Tibial artery (tissue), 4 donors: ENCODE data around the gene EDDM3A.
"Not testable (repeated sequence)": the region's sequence is repeated elsewhere in the genome, so short reads cannot be mapped to it uniquely, and the experiment has no call there.

Experiments
- DNase-seq, 2 donors: peaks; one replicate each; pipeline ENCODE4 v3.0.0-alpha.2; 2019
- H3K27ac ChIP-seq, 2 donors: fragments of 200-600 bp; sonication (generic) in 1 of 2; 1 replicate in 1 of 2; 2 replicates in 1 of 2; pipeline ENCODE4 v1.5.1; 2018 to 2019; ENCODE audit warnings: mild to moderate bottlenecking in 1 of 2
- H3K27me3 ChIP-seq, 2 donors: fragments of 200-600 bp; sonication (generic) in 1 of 2; one replicate each; pipeline versions ENCODE4 v1.5.1 to v1.6.0; 2016 to 2019
- H3K36me3 ChIP-seq, 3 donors: fragments of 200-600 bp; sonication (generic) in 2 of 3; one replicate each; pipeline ENCODE4 v1.5.1; 2016 to 2019; ENCODE audit warnings: mild to moderate bottlenecking in 2 of 3
- H3K4me1 ChIP-seq, 4 donors: fragments of 200-600 bp; sonication (generic) in 2 of 4; 1 replicate in 3 of 4; 2 replicates in 1 of 4; pipeline ENCODE4 v1.5.1; 2016 to 2019
- H3K4me3 ChIP-seq, 2 donors: fragments of 200-600 bp; sonication (generic) in 1 of 2; 1 replicate in 1 of 2; 2 replicates in 1 of 2; pipeline ENCODE4 v1.5.1; 2018 to 2019; ENCODE audit warnings: mild to moderate bottlenecking in 2 of 2
- H3K9me3 ChIP-seq, 3 donors: fragments of 200-600 bp; sonication (generic) in 1 of 3; one replicate each; pipeline ENCODE4 v1.5.1; 2016 to 2019
- intact Hi-C: fragments of 100-400 bp; cut with DNase I; formaldehyde crosslinking; loops from one replicate; pipeline ENCODE4 v1.15.0; 2023; ENCODE audit warnings: low total_unique reads
- TF ChIP-seq, protein P1 (sequence below), 2 experiments: fragments of 200-600 bp in 1 of 2; fragments of 450-650 bp in 1 of 2; IDR thresholded peaks; one replicate each; pipeline ENCODE4 v1.5.1; 2017 to 2019; ENCODE audit warnings: antibody characterized with exemption in 2 of 2, mild to moderate bottlenecking in 1 of 2, moderate library complexity in 1 of 2

Gene EDDM3A

DNA sequence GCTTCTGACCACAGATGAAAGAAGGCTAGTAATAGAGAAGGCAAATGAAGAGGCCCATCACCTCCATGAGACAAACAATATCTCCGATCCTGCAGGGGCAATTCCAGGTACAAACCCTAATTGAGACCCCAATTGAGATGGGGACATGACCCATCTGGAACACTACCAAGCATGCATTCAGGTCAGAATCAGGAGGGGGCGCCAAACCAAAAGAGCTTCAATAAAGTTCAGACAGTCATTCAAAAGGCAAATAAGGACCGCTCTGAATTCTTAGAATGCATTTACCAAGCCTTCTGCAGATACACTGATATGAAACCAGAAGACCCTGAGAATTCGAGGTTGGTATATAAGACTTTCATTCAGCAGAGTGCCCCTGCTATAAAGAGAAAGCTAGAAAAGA lies 12.3 kb downstream of the EDDM3A start:
- Histone ChIP-seq H3K27ac (no peak overlapping the region), H3K4me1 (no peaks in the 10 kb centered on the region), H3K36me3 (no peaks in the 10 kb centered on the region), H3K9me3 (no peaks in the 10 kb centered on the region), H3K27me3 (no peaks in the 10 kb centered on the region), H3K4me3 (no peak overlapping the region)
- TF ChIP-seq, protein P1, sequence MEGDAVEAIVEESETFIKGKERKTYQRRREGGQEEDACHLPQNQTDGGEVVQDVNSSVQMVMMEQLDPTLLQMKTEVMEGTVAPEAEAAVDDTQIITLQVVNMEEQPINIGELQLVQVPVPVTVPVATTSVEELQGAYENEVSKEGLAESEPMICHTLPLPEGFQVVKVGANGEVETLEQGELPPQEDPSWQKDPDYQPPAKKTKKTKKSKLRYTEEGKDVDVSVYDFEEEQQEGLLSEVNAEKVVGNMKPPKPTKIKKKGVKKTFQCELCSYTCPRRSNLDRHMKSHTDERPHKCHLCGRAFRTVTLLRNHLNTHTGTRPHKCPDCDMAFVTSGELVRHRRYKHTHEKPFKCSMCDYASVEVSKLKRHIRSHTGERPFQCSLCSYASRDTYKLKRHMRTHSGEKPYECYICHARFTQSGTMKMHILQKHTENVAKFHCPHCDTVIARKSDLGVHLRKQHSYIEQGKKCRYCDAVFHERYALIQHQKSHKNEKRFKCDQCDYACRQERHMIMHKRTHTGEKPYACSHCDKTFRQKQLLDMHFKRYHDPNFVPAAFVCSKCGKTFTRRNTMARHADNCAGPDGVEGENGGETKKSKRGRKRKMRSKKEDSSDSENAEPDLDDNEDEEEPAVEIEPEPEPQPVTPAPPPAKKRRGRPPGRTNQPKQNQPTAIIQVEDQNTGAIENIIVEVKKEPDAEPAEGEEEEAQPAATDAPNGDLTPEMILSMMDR (IDR thresholded peaks at IDR 0.05): no peak
- intact Hi-C loops: no loop called here
- DNase-seq: no peak

DNA sequence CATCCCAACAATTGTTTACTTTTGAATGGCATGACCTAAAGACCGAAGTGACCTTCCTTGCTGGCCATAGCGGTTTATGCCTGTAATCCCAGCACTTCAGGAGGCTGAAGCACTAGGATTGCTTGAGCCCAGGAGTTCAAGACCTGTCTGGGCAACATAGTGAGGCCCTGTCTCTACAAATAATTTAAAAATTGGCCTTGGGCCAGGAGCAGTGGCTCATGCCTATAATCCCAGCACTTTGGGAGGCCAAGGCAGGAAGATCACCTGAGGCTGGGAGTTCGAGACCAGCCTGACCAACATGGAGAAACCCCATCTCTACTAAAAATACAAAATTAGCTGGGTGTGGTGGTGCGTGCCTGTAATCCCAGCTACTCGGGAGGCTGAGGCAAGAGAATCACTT lies 13.8 kb downstream of the EDDM3A start:
- H3K4me1 ChIP-seq, H3K9me3 ChIP-seq, H3K27me3 ChIP-seq, H3K36me3 ChIP-seq, H3K27ac ChIP-seq, intact Hi-C loops, H3K4me3 ChIP-seq, DNase-seq: not testable (repeated sequence)

DNA sequence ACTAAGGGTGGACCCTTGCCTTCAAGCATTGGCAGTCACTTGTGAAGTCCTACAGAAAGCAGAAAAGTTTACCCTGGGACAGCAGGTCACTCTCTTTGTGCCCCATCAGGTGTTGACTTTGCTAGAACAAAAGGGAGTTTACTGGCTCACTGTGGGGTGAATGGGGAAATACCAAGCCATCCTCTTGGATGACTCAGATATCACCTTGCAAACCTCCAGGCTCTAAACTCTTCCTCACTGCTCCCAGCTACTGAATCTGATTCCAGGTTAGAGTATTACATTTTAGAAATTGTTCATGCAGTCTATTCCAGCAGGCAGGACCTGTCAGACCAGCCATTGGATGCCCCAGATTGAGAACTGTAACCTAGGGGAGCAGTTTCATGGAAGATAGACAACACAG lies 15.3 kb downstream of the EDDM3A start:
- no peak for DNase-seq
- H3K36me3 ChIP-seq: no peaks in the 10 kb centered on the region
- TF ChIP-seq, protein P1 (IDR thresholded peaks at IDR 0.05): no peak
- intact Hi-C loops: no loop called here
- no peaks in the 10 kb centered on the region for H3K4me1 ChIP-seq
- H3K9me3 ChIP-seq: no peaks in the 10 kb centered on the region
- H3K27ac ChIP-seq: no peak overlapping the region
- no peaks in the 10 kb centered on the region for H3K27me3 ChIP-seq
- no peak overlapping the region for H3K4me3 ChIP-seq

DNA sequence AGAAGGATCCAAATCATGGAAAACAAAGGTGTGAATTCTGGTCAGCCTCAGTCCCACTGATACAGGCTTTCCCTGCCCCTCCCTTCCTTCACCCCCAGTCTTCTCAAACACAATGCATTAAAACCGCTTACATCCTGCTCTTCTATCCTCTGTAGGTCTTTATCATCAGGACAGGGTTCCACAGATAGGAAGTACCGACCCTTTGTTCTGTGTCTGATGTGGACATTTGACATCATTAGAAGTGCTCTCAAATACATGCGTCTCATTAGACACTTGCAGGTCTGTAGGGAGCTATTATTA lies 22.9 kb downstream of the EDDM3A start:
- Histone ChIP-seq H3K9me3 (no peaks in the 10 kb centered on the region), H3K4me1 (no peaks in the 10 kb centered on the region), H3K27ac (no peak overlapping the region), H3K27me3 (no peaks in the 10 kb centered on the region), H3K36me3 (no peaks in the 10 kb centered on the region), H3K4me3 (no peak overlapping the region)
- intact Hi-C loops: no loop called here
- TF ChIP-seq, protein P1 (IDR thresholded peaks at IDR 0.05): no peak
- DNase-seq: no peak

DNA sequence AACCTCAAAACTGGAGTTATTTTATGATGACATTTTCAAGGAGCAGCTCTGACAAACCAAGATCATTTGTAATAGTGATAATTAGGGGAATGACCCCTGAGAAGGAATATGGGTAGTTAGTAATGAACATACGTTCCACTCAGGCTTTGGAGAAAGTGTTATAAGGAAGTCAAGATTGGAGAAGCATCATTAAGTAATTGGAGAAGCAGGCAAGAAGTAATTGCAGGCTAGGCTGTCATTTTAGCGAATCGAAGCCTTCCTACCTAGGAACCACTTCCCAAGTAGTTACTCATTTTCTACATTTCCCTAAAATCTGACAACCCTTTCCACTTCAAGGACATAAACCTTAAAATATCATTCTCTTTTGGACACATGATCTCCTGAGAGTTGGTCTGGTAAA lies 23.7 kb downstream of the EDDM3A start:
- no peak for DNase-seq
- H3K4me1 ChIP-seq: no peaks in the 10 kb centered on the region
- no peaks in the 10 kb centered on the region for H3K27me3 ChIP-seq
- TF ChIP-seq, protein P1 (IDR thresholded peaks at IDR 0.05): no peak
- H3K36me3 ChIP-seq: no peaks in the 10 kb centered on the region
- no peak overlapping the region for H3K27ac ChIP-seq
- intact Hi-C loops: no loop called here
- H3K9me3 ChIP-seq: no peaks in the 10 kb centered on the region
- H3K4me3 ChIP-seq: no peak overlapping the region

DNA sequence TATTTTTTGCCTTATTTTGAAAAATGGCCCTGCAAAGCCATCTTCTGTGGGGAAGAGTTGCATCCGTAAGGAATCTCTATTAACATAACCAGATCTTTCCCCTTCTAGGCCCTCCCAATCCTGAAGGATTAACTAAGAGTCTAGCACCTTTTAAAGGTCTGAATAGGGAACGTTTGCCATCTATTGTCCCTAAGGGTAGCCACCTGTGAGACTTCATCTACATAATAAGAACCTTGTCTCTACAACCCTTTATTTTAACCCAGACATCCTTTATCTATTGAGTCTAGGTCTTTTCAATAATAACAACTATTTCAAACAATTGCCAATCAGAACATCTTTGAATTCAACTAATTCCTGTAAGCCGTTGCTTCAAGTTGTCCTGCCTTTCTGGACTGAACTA lies 27.0 kb downstream of the EDDM3A start:
- Histone ChIP-seq H3K27me3 (no peaks in the 10 kb centered on the region), H3K9me3 (no peaks in the 10 kb centered on the region), H3K36me3 (no peaks in the 10 kb centered on the region), H3K27ac (no peak overlapping the region), H3K4me1 (no peaks in the 10 kb centered on the region), H3K4me3 (no peak overlapping the region)
- TF ChIP-seq, protein P1 (IDR thresholded peaks at IDR 0.05): no peak
- DNase-seq: no peak
- intact Hi-C loops: no loop called here
